Occipital lobe (tissue), 2 donors: Measurements from ENCODE around the gene TMEM98. TPM values are rescaled to one million over a fixed set of nuclear protein-coding genes. Genes with fewer than 3 reads are reported as not detected.
"Not testable (repeated sequence)": the region's sequence is repeated elsewhere in the genome, so short reads cannot be mapped to it uniquely, and the experiment has no call there.

Source experiments
- DNase-seq: peaks from one replicate; lab custom pipeline; 2025; lab: John Stamatoyannopoulos, UW
- total RNA-seq: library from RNA; depleted of rRNA; stranded (reverse); fragments of >200 nt; gene quantifications from one replicate; pipeline ENCODE4 v1.2.3, GENCODE V29; 2014

TMEM98 gene, protein sequence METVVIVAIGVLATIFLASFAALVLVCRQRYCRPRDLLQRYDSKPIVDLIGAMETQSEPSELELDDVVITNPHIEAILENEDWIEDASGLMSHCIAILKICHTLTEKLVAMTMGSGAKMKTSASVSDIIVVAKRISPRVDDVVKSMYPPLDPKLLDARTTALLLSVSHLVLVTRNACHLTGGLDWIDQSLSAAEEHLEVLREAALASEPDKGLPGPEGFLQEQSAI
- total RNA-seq: 35.6 TPM

DNA sequence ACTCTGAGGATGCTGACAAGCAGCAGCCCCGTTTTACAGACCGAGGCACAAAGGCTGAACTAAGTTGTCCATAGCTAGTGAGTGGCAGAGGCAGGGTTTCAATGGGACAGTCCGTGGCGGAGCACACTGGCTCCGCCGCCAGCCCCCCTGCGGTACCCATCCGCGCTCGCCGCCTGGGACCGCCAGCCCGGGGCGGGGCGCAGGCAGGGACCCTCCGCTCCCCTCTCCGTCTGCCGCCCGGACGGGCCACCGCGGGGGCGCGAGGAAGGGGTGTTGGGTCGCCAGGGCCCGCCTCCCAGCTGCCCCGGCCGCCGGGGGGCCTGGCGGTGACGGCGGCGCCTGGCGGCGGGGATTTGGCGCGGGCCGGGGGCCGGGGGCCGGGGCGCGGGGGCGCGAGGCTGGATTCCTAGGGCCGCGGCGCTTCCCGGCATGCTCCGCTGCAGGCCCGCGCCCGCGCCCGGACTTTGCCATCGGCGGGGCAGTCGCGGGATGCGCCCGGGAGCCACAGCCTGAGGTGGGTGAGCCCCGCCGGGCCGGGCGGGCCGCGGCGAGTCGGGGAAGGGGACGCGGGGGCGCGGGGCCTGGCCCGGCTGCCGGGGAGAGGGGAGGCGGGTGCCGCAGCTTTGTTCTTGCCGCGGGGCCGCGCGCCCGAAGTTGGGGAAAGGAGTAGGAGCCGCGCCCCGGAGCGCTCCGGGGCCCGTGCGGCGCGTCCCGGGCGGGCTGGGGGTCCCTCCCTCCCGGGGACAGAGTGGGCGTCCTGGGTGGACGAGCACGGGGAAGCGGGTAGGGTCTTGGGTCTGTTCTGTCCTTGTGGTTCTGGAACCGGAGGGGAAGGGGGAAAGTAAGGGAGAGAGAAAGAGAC lies at the start of gene TMEM98:
TSS of gene TMEM98 (plus strand) at position 430 of the 862 bp plus-strand sequence. CDS start 3,376 bp downstream, outside the sequence.
- peak; percentile 21 for DNase-seq

DNA sequence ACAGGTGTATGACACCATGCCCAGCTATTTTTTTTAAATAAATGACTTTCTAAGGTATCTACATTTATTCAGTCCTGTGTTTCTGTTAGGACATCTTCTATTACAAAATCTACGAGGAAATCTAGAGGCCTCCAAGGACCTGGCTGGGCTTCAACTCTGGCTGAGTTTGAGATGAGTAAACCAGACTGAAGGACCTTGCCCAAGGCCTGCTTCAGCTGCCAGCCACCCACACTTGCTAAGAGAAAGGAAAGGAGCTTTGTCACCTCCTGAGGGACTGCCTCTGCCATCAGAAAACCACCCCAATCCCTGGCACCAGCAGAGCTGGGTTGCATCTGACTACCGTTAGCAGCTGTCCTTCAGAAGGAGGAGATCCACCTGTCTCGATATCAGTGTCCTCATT lies 49.7 kb upstream of the TMEM98 start:
- DNase-seq: peak; percentile 29

DNA sequence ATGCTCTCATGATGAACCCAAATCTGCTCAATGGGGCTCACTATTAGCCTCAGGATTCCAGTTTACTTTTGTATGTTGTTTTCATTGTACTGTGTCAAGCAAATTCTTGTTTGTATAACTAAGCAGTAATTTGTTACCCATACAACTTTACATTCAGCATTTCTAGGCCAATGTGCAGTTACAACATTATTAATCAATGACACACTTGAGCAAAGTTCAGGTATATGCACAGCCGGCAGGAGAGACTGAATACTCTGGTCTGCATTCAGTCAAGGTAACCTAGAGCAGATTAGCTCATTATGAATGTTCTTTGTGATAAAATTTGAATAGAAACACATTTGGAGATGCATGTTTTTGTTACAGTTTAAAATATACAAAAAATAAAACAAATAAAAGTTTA lies 48.8 kb upstream of the TMEM98 start:
- DNase-seq: no peak

DNA sequence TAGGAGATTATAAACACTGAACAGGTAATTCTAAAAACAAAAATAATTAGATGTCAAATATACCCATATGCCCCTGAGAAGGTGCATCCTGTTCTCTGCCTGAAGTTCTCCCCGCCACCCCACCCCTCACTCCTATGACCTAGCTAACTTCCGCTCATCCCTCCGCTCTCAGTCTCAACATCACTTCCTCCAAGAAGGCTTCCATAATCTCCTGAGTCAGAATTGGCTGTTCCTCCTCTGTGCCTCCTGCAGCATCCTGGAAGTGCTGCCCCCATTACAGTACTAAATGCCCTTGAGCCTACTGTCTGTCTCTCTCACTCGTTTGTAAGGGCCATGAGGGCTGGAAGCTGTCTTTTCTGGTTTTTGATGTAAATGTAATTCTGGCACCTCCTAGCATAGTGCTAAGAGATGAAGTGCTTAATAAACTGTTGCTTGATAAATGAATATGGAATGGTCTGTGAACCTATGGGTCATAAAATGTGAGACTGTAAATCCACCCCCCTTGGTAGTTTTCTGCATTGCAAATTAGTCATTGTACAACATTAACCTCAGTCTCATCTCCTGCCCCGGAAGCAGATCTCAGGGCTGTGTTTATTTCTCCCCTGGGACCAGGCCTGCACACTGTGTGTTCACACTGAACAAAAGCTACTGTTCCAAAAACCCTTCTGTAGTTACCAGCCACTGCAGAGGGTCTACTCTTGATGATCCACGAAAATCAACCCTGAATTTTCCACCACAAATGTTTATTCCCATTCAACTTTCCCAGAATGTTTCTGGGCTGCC lies 47.1 kb upstream of the TMEM98 start:
- DNase-seq: no peak

DNA sequence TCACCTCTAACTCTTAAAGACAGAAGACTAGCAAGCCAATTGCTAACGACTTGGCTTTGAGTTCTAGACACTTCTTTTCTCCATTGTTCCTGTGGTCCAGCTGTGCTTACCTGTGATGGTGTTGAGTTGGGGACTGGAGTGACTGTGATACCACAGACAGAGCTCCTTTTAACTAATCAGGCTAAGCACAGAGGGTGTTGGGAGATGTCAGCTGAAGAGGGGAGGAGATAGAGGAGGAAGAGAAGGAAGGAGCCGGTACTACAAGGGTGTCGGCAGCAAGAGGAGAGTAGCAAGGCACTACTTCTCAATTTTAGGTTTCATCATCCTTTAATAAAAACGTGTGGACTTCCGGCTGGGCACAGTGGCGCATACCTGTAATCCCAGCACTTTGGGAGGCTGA lies 45.9 kb upstream of the TMEM98 start:
- DNase-seq: no peak

DNA sequence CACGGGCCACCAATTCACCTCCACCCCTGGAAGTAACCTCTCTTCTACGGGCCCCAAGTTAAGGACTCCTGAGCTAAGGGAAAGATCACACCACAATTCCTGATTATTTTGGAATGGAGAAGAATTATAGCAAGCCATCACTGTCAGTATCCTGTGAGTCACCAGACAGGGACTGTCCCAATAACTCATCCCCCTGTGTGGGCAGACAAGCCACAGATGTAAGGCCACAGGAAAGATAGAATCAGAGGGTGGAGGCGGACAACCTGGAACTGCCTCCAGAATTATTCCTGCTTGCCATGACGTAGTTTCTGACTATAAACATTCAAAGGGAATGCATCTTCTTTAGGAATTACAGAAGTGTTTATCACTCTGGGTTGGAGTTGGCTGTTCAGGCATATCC lies 45.2 kb upstream of the TMEM98 start:
- no peak for DNase-seq

DNA sequence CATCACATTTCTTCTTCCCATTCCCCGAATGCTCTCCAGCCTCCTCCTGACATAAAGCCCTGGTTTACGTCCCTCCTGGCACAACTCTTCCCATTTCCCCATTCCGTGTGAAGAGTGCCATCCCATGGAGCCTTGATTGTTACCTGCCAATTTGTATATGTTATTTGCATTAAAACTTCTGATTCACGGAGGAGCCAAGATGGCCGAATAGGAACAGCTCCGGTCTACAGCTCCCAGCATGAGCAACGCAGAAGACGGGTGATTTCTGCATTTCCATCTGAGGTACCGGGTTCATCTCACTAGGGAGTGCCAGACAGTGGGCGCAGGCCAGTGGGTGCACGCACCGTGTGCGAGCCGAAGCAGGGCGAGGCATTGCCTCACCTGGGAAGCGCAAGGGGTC lies 41.0 kb upstream of the TMEM98 start:
- DNase-seq: not testable (repeated sequence)

DNA sequence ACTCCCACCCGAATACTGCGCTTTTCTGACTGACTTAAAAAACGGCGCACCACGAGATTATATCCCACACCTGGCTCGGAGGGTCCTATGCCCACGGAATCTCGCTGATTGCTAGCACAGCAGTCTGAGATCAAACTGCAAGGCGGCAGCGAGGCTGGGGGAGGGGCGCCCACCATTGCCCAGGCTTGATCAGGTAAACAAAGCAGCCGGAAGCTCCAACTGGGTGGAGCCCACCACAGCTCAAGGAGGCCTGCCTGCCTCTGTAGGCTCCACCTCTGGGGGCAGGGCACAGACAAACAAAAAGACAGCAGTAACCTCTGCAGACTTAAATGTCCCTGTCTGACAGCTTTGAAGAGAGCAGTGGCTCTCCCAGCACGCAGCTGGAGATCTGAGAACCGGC lies 40.5 kb upstream of the TMEM98 start:
- not testable (repeated sequence) for DNase-seq

DNA sequence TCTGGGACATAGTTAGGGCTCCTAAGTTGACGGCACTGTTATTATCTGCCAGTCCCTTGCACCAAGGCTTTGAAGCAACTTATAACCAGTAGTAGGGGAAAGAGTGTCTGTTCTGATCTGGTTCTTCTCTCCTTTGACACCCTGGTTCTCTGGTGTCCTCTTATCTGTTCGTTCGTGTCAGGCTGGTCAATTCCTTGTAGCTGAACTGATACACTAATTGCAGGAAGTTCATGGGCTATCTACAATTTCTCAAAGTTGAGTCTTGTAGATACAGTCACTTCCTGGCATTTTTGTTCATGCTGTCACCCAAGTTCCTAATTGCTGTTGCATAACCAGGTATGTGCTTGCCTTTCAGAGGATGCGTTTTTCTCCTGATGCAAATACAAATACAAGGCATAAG lies 33.7 kb upstream of the TMEM98 start:
- DNase-seq: no peak

DNA sequence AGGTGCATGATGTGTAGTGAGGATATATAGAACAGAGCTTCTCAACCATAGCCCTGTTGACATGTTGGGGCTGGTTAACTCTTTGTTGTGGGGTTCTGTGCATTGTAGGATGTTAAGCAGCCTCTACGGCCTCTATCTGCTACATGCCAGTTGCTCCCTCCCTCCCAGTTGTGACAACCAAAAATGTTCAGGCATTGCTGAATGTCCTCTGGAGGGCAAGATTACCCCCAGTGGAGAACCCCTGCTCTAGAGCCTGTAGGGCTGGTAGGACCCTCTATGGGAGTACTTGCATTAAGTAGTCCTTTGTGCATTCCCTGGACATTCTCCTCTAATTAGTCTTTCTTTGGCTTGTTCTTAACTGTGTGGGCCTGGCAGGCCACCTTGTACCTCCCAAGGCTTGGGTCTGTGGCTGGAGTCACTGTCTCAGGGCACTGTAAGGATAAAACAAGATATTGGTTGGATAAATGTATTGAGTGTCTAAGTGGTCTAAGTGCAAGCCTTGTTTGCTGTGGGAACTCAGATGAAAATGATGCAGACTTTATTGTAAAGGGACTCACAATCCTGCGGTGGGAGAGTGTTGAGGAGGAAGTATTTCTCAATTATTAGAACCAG lies 31.2 kb upstream of the TMEM98 start:
- DNase-seq: no peak

DNA sequence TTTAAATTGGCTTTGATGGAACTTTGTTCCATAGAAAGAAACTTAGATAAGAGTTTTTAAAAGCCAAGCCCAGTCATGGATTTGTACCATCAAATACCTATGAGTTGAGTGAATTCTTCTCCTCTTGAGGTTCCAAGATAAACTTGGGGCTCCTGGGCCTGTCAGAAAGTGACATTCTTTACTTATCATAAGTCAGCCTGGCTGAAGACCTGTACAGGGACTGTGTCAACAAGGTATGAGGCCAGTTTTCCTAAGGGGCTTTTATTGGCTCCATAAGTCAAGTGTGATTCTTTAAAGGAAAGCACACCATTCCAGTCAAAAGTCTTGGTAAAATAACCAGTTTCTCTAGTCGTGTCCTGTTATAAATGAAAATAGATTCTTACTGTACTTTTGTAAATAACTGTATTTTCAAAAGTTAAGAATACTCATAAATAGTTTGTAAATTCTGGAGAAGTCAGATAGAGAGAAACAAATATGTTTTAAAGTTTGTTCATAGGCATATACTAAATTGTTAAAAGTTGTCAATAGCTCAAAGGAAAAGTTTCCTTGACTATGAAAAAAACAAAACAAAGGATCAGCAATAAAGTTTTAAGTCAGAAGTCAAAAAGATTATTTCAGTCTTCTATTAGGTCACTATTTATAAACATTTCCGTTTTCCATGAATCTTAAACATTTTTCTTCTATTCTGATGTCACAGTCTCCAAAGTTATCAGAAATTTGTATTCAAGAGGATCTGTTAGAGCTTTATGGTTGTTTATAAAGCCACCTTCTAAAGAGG lies 28.5 kb upstream of the TMEM98 start:
- DNase-seq: no peak

DNA sequence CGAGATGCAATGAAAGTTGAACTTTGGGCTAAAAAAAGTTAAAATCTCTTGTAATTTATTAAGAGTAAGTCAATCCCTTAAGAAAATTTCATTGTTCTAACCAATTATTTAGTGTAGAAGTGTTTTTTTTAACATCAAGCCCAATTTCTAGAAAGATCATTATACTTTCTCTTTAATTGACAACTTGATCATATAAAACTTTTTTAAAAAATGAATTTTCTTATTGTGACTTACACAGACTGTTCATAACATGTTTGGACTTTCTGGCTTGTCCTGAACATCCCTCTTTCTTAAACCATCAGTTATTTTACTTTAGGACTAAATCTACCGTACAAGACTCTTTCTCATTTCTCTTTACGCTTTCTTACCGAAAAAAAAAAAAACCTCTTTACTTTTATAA lies 26.2 kb upstream of the TMEM98 start:
- DNase-seq: no peak

DNA sequence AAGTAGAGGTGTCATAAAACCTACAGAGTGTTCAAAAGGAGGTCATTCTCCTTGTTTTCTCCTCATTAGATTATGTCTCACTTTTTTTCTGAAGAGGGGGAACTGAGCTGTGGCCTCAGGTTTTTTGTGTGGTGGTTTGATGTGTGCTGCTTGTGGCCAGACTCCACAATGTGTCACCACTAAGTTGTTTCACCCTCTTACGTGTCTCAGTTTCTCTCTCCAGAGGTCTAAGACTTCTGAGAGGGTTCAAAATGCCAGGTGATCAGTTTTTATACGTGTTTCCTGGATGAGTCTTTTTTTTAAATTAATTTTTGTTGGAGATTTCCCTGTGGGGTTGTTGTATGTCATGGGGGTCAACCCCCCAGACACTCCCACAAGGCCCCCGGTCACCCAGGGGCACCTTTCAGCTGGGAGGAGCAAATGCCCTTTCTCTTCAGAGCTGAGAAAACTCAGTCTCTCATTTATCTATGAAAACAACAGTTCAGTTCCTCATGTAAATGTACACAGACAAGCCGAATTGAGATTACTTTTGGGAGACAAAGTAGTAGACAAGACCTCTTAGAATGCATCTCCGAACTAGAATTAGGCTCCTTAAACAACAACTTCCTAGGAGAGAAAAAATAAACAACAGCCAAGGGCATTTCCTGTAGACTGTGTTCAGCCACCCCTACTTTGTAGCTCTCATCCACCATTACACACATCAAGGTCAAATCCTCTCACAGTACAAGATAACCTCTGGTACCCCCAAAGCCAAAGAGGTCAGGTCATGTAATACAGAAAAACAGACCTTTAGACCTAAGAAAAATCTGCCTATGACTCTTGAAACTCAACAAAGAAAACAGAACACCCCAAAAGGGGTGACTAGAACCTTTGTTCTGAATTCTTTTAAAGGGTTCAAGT lies 23.9 kb upstream of the TMEM98 start:
- DNase-seq: no peak

DNA sequence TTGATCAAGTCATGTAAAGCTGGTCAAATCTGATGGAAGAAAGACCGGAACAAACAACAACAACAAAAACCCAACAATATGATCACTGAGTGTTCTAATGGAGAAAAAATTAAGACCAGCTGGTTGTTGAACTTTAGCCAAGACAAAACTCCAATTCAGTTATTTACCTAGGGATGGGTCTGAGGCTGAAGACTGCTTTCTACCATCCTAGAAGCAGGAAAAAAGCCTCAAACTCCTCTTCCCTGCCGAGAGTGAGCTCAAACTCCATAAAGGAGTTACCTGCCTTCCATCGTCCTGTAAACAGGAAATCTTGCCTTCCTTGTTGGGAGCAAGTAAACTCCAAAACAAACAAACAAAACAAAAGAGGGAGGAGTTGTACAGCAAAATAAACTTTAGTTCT lies 23.1 kb upstream of the TMEM98 start:
- no peak for DNase-seq

DNA sequence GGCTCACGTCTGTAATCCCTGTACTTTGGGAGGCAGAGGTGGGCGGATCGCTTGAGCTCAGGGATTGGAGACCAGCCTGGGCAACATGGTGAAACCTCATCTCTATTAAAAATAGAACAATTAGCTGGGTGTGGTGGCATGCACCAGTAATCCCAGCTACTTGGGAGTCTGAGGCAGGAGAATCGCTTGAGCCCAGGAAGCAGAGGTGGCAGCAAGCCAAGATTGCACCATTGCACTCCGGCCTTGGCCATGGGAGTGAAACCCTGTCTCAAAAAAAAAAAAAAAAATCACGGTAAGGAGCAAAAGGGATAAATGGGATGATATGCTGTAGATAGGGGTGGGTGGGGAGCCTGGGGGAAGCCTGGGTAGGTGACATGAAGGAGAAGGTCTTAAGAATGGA lies 20.4 kb upstream of the TMEM98 start:
- no peak for DNase-seq

DNA sequence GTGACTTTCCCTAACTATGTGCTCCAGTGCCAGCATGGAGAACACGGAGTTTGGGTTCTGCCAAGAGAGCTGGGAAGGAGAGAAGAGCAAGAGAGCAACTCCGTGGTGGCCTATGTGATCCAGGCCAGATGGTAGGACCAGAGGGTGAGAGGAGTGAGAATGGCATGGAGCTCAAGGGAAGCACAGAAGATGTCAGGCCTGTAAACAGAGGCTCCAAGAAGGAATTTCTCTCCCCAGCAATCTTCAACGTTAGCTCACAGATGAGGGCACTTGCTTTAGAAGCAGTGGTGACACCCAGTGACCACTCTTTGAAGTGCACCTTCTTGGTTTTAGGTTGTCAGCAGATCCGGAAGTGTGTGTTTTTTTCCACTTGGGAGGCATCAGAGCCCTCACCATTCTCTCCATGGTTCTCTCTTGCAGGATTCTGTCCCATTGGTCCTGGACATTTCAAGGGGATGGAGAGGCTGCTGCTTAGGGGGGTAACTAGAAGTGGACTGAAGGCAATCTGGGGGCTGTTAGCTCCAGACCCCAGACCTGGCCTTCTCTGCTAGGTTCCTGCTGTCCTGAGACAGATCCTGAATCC lies 18.1 kb upstream of the TMEM98 start:
- peak; percentile 48 for DNase-seq

DNA sequence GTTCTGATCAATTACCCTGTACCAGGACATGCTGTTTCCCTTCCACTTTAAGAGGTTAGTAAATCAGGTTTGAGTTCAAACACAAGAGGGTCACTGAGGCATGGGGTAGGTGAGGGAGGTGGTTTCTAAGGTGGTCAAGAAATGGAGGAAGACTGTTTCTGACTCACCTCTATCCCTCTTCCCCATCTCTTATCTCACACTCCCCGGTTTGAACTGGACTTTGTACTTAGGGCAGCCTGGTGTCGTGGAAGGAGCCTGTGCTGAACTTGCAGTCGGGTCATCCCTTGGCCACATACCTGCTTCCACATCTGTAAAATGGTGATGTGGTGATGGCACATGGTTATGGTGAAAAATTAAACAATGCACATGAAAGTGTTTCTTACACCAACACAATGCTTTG lies 17.2 kb upstream of the TMEM98 start:
- DNase-seq: no peak

DNA sequence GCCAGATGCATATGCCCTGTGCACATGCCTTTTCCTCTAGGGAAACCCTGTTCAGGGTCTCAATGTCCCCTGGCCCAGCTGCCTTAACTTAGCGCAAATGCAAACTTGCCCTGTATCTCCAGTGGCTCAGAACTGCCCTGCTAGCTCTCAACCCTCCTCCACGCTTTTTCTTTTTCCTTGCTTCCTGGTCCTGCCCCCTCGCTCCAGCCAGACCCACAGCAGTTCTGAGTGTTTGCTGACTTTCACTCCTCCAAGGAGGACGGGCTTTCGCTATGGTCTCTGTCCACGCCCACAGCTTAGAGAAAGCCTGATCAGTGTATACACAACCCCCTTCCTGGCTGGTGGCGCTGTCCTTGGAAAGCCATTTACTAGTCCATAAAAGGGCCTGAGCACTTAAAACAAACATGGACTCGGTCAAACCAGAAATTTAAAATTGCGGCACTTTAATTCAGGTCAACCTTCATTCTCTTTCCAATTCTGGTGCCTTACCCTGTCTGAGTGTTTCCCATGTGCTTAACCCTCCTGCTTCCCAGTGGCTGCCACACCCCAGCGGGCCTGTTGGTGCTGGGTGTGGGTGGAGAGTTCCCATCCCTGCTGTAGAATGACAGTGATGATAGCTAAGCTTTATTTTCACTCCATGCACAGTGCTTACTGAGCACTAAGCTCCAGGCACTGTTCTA lies 15.6 kb upstream of the TMEM98 start:
- no peak for DNase-seq

DNA sequence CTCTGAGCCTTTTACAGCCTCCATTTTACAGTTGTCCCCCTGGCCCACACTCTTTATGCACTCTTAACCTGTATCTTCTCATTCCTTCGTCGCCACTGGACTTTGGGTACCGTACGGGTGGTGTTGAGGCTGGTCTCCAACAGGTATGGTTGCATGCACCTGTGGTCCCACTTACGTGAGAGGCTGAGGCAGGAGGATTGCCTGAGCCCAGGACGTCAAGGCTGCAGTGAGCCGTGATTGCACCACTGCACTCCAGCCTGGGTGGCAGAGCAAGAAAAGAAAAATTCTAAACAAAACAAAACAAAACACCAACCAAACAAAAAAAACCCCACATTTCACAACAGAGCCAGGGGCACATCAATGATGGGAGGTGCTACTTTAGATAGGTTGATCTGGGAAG lies 14.4 kb upstream of the TMEM98 start:
- DNase-seq: no peak
